Colonic mucosa (tissue), 4 donors: ENCODE results near the gene ANKHD1. TPM values are rescaled to one million over a fixed set of nuclear protein-coding genes. Genes with fewer than 3 reads are reported as not detected.

ENCODE experiments used
- DNase-seq: peaks from one replicate; pipeline ENCODE4 v3.0.0-alpha.2; 2020
- H3K27ac ChIP-seq: fragments of 200-600 bp; one replicate; pipeline ENCODE4 v1.8.0; 2021
- H3K27me3 ChIP-seq: fragments of 200-600 bp; one replicate; pipeline ENCODE4 v1.8.0; 2021
- H3K36me3 ChIP-seq: fragments of 200-600 bp; one replicate; pipeline ENCODE4 v1.8.0; 2021
- H3K4me1 ChIP-seq: fragments of 200-600 bp; one replicate; pipeline ENCODE4 v1.8.0; 2021; ENCODE audit warnings: mild to moderate bottlenecking
- H3K4me3 ChIP-seq: fragments of 200-600 bp; one replicate; pipeline ENCODE4 v1.8.0; 2021
- H3K9ac ChIP-seq, 2 donors: one replicate each; pipeline ENCODE4 v1.7.0; 2013; ENCODE audit warnings: control low read depth in 2 of 2, low read depth in 2 of 2, low read length in 2 of 2
- H3K9me3 ChIP-seq: fragments of 200-600 bp; one replicate; pipeline ENCODE4 v1.8.0; 2021
- CTCF ChIP-seq: fragments of 200-600 bp; IDR thresholded peaks from one replicate; pipeline ENCODE4 v1.8.0; 2022; ENCODE audit warnings: antibody characterized with exemption, mild to moderate bottlenecking
- intact Hi-C: fragments of 100-400 bp; cut with DNase I; formaldehyde crosslinking; loops from one replicate; pipeline ENCODE4 v1.14.1; 2022
- total RNA-seq, 2 donors: library from RNA; stranded (reverse); fragmentation: NEBNext Ultra II Directional in 1 of 2; extraction: Animal tissue kit (Norgen Biotek cat#: 25700) in 1 of 2; gene quantifications; one replicate each; pipeline ENCODE4 v1.2.1, GENCODE V29; 2021
- donor health status: healthy.
- donor health status: DM: no; HTN: no; CAD: no.
- donor health status: DM: no; HTN: no; CAD: no.

ANKHD1 gene
- total RNA-seq, 2 donors from 2014 or later: 108 to 115 TPM

DNA sequence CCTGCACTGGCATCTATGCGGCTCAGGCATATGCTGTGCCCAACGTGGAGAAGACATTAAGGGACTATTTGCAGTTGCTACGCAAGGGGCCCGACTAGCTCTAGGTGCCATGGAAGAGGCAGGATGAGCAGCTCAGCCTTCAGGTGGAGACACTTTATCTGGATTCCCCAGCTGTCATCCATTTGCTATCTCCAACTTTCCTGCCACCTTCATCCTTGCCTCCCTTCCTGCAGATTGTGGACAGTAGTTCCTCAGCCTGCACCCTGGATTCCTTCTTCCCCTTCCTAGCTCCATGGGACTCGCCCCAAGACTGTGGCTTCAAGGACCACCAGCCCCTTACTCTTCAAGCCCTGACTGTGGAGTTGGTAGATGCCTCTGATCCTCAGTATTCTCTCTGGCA lies 165.0 kb downstream of the ANKHD1 start:
- H3K9ac ChIP-seq: no peak overlapping the region
- DNase-seq: no peak
- H3K36me3 ChIP-seq: peaks cover 8% of the 10 kb centered on the region
- no peak for TF ChIP-seq CTCF
- peaks cover 13% of the 10 kb centered on the region for H3K4me1 ChIP-seq
- H3K27ac ChIP-seq: no peak overlapping the region
- no peak overlapping the region for H3K4me3 ChIP-seq
- no peaks in the 10 kb centered on the region for H3K27me3 ChIP-seq
- intact Hi-C loops: loop anchor here (5.0 kb wide), 1 partner anchor 66 kb away; the partner anchor contains the start of gene CD14
- no peaks in the 10 kb centered on the region for H3K9me3 ChIP-seq

GRCh38 chr5:140567136-140567818 lies 165.6 kb downstream of the ANKHD1 start:
- H3K27me3 ChIP-seq: no peaks in the 10 kb centered on the region
- no peak for TF ChIP-seq CTCF
- peaks cover 13% of the 10 kb centered on the region for H3K4me1 ChIP-seq
- no peak for DNase-seq
- H3K9ac ChIP-seq: no peak overlapping the region
- H3K4me3 ChIP-seq: no peak overlapping the region
- no peaks in the 10 kb centered on the region for H3K9me3 ChIP-seq
- H3K27ac ChIP-seq: no peak overlapping the region
- intact Hi-C loops: loop anchor here (5.0 kb wide), 1 partner anchor 65 kb away; the partner anchor contains the start of gene CD14
- H3K36me3 ChIP-seq: peaks cover 8% of the 10 kb centered on the region

DNA sequence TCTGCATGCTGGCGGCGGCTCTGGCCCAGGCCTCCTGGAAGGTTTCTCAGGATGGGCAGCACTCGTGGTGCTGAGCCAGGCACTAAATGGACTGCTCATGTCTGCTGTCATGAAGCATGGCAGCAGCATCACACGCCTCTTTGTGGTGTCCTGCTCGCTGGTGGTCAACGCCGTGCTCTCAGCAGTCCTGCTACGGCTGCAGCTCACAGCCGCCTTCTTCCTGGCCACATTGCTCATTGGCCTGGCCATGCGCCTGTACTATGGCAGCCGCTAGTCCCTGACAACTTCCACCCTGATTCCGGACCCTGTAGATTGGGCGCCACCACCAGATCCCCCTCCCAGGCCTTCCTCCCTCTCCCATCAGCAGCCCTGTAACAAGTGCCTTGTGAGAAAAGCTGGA lies 166.2 kb downstream of the ANKHD1 start:
- Histone ChIP-seq H3K27me3 (no peaks in the 10 kb centered on the region), H3K36me3 (peaks cover 8% of the 10 kb centered on the region), H3K4me1 (peaks cover 13% of the 10 kb centered on the region), H3K9ac (no peak overlapping the region), H3K27ac (no peak overlapping the region), H3K9me3 (no peaks in the 10 kb centered on the region), H3K4me3 (no peak overlapping the region)
- intact Hi-C loops: loop anchor here (5.0 kb wide), 1 partner anchor 64 kb away; the partner anchor contains the start of gene CD14
- DNase-seq: no peak
- no peak for TF ChIP-seq CTCF

GRCh38 chr5:140568443-140569063 lies 166.9 kb downstream of the ANKHD1 start:
- Histone ChIP-seq H3K4me3 (no peak overlapping the region), H3K27me3 (no peaks in the 10 kb centered on the region), H3K27ac (peak overlapping the region; percentile 0), H3K9me3 (no peaks in the 10 kb centered on the region), H3K9ac (peak overlapping the region in 1 of 2 donors; percentile 21), H3K4me1 (peaks cover 7% of the 10 kb centered on the region), H3K36me3 (peaks cover 8% of the 10 kb centered on the region)
- intact Hi-C loops: loop anchor here (5.0 kb wide), 1 partner anchor 64 kb away; the partner anchor contains the start of gene CD14
- no peak for DNase-seq
- no peak for TF ChIP-seq CTCF

DNA sequence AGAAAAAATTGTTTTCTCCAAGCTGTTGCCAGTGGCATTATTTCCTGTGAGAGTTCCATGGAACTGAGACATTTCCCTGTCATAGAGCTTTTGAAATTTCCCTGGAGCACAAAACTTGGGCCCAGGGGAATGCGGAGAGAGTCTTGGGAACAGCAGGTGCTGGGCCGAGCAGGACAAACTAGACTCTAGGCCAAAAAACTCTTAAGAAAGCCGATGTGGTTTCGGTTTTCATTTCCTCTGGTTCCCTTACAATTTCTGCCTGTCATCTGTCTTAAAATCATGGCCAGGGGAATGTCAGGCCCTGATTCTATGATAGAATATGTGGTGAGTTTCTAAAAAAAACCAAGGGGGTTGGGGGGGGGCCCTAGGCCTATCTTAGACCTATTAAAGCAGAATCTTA lies 167.6 kb downstream of the ANKHD1 start:
- Histone ChIP-seq H3K9ac (peak overlapping the region in 1 of 2 donors; percentile 21), H3K4me3 (no peak overlapping the region), H3K27ac (peak overlapping the region; percentile 0), H3K27me3 (no peaks in the 10 kb centered on the region), H3K9me3 (no peaks in the 10 kb centered on the region), H3K4me1 (peaks cover 5% of the 10 kb centered on the region), H3K36me3 (peaks cover 8% of the 10 kb centered on the region)
- DNase-seq: no peak
- intact Hi-C loops: loop anchor here (5.0 kb wide), 1 partner anchor 63 kb away; the partner anchor contains the start of gene CD14
- no peak for TF ChIP-seq CTCF
